Activated CD8-positive, alpha-beta T cell treated with anti-CD3 and anti-CD28 coated beads, Interleukin-2, amount 10 ng/mL, durations not matched to agents 7 days and 5 days (primary cell): ENCODE results near the gene IGFBP4. TPM values are rescaled to one million over a fixed set of nuclear protein-coding genes. Genes with fewer than 3 reads are reported as not detected.

Source experiments
- ATAC-seq: fragments of 150-1000 bp; cut with Tn5 transposase; one replicate; pipeline ENCODE4 v1.10.0; 2021; ENCODE audit warnings: moderate library complexity
- CTCF ChIA-PET: fragments of 350-600 bp; sonication (Branson Sonifier 250); formaldehyde crosslinking; loops from one replicate; lab custom pipeline; 2021; ENCODE audit warnings: antibody characterized with exemption; lab: Charles Lee
- POLR2A ChIA-PET: fragments of 350-600 bp; sonication (Branson Sonifier 250); formaldehyde crosslinking; loops from one replicate; lab custom pipeline; 2021; ENCODE audit warnings: antibody characterized with exemption; lab: Charles Lee
- DNase-seq: peaks from one replicate; pipeline ENCODE4 v3.0.0-alpha.2; 2020
- H3K27ac Mint-ChIP-seq: one replicate; pipeline ENCODE4 v1.8.0; 2021; ENCODE audit warnings: mild to moderate bottlenecking, mixed read lengths
- H3K27me3 Mint-ChIP-seq: one replicate; pipeline ENCODE4 v1.8.0; 2021; ENCODE audit warnings: low read depth, mixed read lengths
- H3K36me3 Mint-ChIP-seq: one replicate; pipeline ENCODE4 v1.8.0; 2021; ENCODE audit warnings: low read depth, mixed read lengths
- H3K4me1 Mint-ChIP-seq: one replicate; pipeline ENCODE4 v1.8.0; 2021; ENCODE audit warnings: low read depth, mixed read lengths
- H3K4me3 Mint-ChIP-seq: one replicate; pipeline ENCODE4 v1.8.0; 2021; ENCODE audit warnings: mild to moderate bottlenecking, mixed read lengths
- H3K9me3 Mint-ChIP-seq: one replicate; pipeline ENCODE4 v1.8.0; 2022; ENCODE audit warnings: mixed read lengths; ENCODE audit not compliant: insufficient read depth
- total RNA-seq, 2 experiments: library from RNA; stranded (reverse); gene quantifications; one replicate each; pipeline ENCODE4 v1.2.3, GENCODE V29; 2021

IGFBP4 gene
- total RNA-seq, 2 experiments from 2014 or later: 28.7 to 28.9 TPM

DNA sequence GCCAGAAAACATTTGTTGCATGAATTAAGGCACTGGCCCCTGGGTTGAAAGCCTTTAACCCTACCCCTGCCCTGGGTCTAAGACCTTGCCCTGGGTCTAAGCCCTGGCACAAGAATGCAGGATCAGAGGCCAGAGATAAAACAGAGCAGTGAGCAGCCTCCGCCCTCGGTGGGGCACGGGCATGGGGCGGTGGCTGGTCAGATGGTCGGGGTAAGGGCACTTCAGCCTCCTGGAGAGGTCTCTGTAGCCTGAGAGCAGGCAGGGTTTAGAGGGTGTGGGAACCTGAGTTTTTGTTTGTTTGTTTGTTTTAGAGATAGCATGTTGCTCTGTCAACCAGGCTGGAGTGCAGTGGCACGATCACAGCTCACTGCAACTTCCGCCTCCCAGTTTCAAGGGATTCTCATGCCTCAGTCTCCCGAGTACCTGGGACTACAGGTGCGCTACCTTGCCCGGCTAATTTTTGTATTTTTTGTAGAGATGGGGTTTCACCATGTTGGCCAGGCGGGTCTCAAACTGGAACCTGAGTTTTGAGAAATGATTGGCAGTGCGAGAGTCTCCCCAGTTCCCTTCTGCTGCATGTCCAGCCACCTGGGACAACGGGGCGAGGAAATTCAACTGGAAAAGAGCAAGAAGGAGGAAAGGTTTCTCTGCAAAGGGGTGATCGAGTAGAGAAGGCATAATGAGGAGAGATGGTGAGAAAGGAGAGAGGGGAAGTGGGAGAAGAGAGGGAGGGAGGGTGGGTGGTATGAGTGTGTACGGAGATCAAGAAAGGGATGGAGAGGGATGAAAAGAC lies 30.5 kb downstream of the IGFBP4 start:
- ChIA-PET CTCF (no interaction called here), POLR2A (interaction anchor here (0.8 to 1.2 kb wide), 2 partner anchors 24 to 59 kb away, joined by 4 read pairs; no protein-coding TSS in a partner anchor)
- Mint-ChIP-seq H3K36me3 (peaks cover 11% of the 10 kb centered on the region), H3K27ac (no peak overlapping the region), H3K4me1 (peaks cover 27% of the 10 kb centered on the region), H3K9me3 (no peaks in the 10 kb centered on the region), H3K4me3 (no peak overlapping the region), H3K27me3 (peaks cover 5% of the 10 kb centered on the region)
- DNase-seq (no peak), ATAC-seq (no peak)

DNA sequence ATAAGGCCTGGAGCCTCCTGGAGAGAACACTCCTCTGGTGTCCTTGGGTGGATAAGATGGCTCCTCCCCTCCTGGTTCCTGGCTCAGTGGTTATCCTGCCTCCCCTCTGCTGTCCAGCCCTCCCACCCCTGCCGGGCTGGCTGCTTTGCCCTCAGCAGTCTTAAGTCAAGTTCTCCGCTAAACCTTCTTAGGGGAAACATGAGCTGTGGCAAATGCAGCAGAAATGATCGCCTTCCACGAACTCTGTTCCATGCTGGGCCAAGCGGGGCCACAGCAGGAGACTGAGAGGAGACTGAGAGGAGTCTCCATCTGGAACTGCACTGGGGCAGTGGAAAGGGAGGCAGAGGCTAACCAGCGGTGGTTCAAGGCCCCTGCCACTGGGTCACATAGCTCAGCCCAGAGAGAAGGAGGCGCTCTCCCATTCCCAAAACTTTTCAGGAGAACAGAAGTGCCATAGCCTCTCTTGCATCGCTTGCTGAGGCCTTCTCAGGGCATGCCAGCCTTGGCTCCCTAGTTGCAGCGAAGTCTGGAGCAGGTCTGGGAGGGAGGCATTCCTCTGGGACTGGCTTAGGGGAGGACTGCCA lies 31.3 kb downstream of the IGFBP4 start:
- DNase-seq (no peak), ATAC-seq (no peak)
- H3K36me3 Mint-ChIP-seq: peaks cover 14% of the 10 kb centered on the region
- H3K4me3 Mint-ChIP-seq: no peak overlapping the region
- no peaks in the 10 kb centered on the region for H3K9me3 Mint-ChIP-seq
- peaks cover 5% of the 10 kb centered on the region for H3K27me3 Mint-ChIP-seq
- POLR2A ChIA-PET: interaction anchor here (0.8 to 1.2 kb wide), 2 partner anchors 24 to 59 kb away, joined by 4 read pairs; no protein-coding TSS in a partner anchor
- H3K27ac Mint-ChIP-seq: peak overlapping the region; percentile 46
- H3K4me1 Mint-ChIP-seq: peaks cover 34% of the 10 kb centered on the region
- CTCF ChIA-PET: interaction anchor here (3.0 to 3.3 kb wide), 2 partner anchors 58 to 85 kb away, joined by 17 to 82 read pairs; no protein-coding TSS in a partner anchor

DNA sequence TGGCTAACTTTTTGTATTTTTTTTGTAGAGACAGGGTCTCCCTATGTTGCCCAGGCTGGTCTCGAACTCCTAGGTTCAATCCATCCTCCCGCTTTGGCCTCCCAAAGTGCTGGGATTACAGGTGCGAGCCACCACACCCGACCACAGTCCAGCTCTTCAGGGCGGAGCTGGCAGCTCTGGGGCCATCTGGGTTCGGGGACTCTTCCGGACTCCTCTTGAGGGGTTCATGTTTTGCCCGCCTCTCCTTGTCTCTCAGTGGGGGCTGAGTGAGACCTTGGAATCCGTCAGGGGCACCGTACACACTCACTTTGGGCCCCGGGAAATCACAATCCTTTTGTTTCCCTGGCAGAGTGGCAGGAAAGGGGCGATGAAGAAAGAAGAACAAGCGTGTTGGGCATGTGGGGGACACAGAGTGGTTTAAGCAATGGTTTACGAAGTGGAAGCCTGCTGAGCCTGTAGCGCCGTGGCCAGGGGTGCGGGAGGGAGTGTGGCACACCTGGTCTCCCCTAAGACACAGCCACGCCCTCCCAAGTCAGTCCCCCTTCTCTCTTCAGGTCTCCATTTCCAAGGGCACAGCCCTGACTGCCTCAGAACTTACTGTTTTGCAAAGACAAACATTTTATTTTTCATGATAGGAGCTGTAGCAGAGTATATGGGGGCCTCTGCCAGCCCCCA lies 32.1 kb downstream of the IGFBP4 start:
- Mint-ChIP-seq H3K4me3 (no peak overlapping the region), H3K27ac (no peak overlapping the region), H3K27me3 (peaks cover 2% of the 10 kb centered on the region), H3K9me3 (no peaks in the 10 kb centered on the region), H3K36me3 (peaks cover 15% of the 10 kb centered on the region), H3K4me1 (peaks cover 43% of the 10 kb centered on the region)
- CTCF ChIA-PET: interaction anchor here (0.6 to 3.3 kb wide), 29 partner anchors 8 to 257 kb away, joined by 3 to 82 read pairs (median 5); partner anchors contain the start of gene TOP2A
- ATAC-seq (no peak), DNase-seq (no peak)
- POLR2A ChIA-PET: interaction anchor here (0.6 to 1.9 kb wide), 11 partner anchors 15 to 114 kb away, joined by 3 to 11 read pairs (median 4); no protein-coding TSS in a partner anchor

DNA sequence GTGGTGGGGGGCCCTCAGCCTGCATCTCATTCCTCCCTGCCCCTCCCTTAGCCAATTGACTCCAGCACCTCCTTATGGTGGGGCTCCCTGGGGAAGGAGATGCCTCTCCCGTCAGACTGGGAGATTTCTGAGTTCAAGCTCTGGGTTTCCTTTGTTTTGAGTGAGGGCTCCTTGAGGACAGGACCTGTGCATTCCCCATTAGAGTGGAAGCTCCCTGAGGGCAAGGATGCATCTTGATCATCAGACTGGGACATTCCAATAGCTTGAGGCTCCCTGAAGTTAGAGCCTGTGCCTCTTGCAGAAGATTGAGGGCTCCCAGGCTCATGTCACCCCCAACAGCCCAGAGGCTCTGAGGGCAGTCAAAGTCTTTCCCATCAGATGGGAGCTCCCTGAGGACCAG lies 34.5 kb downstream of the IGFBP4 start:
- no peak for DNase-seq
- ATAC-seq: no peak
- Mint-ChIP-seq H3K27me3 (no peaks in the 10 kb centered on the region), H3K4me1 (peaks cover 67% of the 10 kb centered on the region), H3K36me3 (peaks cover 16% of the 10 kb centered on the region), H3K9me3 (no peaks in the 10 kb centered on the region), H3K27ac (peak overlapping the region; percentile 34), H3K4me3 (no peak overlapping the region)
- ChIA-PET POLR2A (interaction anchor here (0.6 kb wide), 1 partner anchor 38 kb away, joined by 6 read pairs; no protein-coding TSS in a partner anchor), CTCF (interaction anchor here (1.8 to 3.3 kb wide), 4 partner anchors 13 to 77 kb away, joined by 6 to 82 read pairs (median 15); no protein-coding TSS in a partner anchor)

DNA sequence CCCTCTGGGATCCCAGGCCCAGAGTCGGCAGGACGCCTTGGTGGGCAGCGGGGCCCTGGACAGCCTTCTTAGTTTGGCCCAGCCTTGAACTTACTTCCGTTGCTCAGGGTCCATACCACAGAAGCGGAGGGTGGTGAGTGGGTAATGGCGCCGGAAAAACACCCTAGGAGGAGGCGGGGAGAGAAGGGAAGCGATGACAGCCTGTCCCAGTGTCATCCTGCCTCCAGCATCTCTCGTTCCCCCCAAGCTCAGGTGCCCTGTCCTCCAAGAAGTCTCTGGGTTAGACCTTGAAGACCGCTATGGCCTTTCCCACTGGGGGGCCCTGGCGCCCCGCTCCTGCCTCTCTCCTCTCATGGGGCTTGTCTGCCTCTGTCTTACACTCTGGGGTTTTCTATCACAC lies 35.2 kb downstream of the IGFBP4 start:
- Mint-ChIP-seq H3K27me3 (no peaks in the 10 kb centered on the region), H3K4me1 (peaks cover 70% of the 10 kb centered on the region), H3K4me3 (no peak overlapping the region), H3K36me3 (peaks cover 16% of the 10 kb centered on the region), H3K27ac (peak overlapping the region; percentile 98), H3K9me3 (no peaks in the 10 kb centered on the region)
- no peak for ATAC-seq
- no peak for DNase-seq
- CTCF ChIA-PET: interaction anchor here (1.1 to 3.7 kb wide), 3 partner anchors 38 to 82 kb away, joined by 3 to 40 read pairs (median 17); no protein-coding TSS in a partner anchor
- POLR2A ChIA-PET: interaction anchor here (0.6 kb wide), 1 partner anchor 72 kb away, joined by 4 read pairs; no protein-coding TSS in a partner anchor

DNA sequence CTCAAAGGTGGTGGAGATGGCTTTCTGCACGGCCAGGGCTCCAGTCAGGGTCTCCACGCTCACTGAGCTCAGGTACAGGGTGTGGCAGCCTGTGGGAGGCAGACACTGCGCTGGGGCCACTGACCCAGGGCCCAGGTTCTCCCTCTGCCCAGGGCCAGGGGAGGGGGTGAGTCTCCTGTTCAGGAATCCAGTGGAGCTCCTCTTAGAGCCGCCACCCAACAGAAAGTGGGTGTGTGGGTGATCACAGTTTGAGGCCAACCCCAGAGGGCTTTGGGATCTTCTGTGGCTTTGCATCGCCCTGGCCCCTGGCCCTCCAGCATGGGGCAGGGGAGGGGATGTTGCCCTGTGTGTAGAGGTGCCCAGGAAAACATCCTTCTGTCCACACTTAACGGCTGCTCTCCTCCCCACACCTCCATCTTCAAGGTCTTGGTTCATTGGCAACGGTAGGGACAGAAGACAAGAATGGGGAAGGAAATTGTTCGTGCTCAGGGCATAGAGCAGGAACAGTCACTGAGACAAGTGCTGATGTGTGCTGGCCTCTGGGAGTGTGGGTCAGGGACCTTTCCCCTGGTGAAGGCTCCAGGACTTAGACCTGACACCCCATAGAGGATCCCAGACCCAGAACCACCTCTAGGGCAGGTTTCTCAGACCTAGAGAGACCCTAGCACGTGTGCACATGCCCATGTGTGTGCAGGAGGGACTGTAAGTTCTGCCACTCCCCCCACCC lies 36.7 kb downstream of the IGFBP4 start:
- no peak for DNase-seq
- H3K27ac Mint-ChIP-seq: peak overlapping the region; percentile 98
- POLR2A ChIA-PET: interaction anchor here (0.7 to 3.2 kb wide), 13 partner anchors 8 to 80 kb away, joined by 3 to 32 read pairs (median 4); no protein-coding TSS in a partner anchor

DNA sequence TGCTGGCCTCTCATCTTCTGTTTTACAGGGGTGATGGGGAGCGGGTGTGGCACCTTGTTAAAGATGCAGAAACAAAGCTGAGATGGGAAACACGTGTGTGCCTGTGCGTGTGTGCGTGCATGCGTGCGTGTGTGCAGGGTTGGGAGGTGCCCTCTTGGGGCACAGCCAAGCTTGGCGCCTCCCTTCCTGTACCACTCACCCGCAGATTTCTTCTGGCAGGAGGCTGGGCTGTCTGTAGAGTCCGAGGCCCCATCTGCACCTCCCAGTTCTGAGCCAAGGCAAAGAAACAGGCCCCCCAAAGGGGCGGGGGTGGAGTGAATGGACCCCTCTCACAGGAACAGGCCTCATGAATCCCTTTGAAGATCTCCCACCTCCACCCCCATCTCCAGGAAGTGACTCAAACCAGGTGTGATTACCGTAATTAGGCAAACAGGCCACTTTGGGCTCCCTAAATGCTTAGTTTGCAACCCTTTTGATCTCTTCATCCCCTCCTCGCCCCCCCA lies 37.3 kb downstream of the IGFBP4 start:
- Mint-ChIP-seq H3K27ac (peak overlapping the region; percentile 98), H3K4me3 (peak overlapping the region; percentile 70), H3K27me3 (no peaks in the 10 kb centered on the region), H3K36me3 (peaks cover 16% of the 10 kb centered on the region), H3K9me3 (no peaks in the 10 kb centered on the region), H3K4me1 (peaks cover 87% of the 10 kb centered on the region)
- CTCF ChIA-PET: interaction anchor here (1.1 to 3.7 kb wide), 5 partner anchors 36 to 118 kb away, joined by 4 to 40 read pairs (median 11); no protein-coding TSS in a partner anchor
- POLR2A ChIA-PET: interaction anchor here (0.7 to 3.2 kb wide), 10 partner anchors 9 to 69 kb away, joined by 3 to 32 read pairs (median 4); no protein-coding TSS in a partner anchor
- DNase-seq: peak; percentile 91
- peak; percentile 91 for ATAC-seq

More for the DNA sequence above, 36.7 kb downstream of the IGFBP4 start:
- no peak for ATAC-seq
- CTCF ChIA-PET: interaction anchor here (1.1 to 3.7 kb wide), 7 partner anchors 24 to 117 kb away, joined by 3 to 40 read pairs (median 5); no protein-coding TSS in a partner anchor
- Mint-ChIP-seq H3K9me3 (no peaks in the 10 kb centered on the region), H3K4me1 (peaks cover 83% of the 10 kb centered on the region), H3K27me3 (no peaks in the 10 kb centered on the region), H3K36me3 (peaks cover 16% of the 10 kb centered on the region), H3K4me3 (peak overlapping the region; percentile 70)

DNA sequence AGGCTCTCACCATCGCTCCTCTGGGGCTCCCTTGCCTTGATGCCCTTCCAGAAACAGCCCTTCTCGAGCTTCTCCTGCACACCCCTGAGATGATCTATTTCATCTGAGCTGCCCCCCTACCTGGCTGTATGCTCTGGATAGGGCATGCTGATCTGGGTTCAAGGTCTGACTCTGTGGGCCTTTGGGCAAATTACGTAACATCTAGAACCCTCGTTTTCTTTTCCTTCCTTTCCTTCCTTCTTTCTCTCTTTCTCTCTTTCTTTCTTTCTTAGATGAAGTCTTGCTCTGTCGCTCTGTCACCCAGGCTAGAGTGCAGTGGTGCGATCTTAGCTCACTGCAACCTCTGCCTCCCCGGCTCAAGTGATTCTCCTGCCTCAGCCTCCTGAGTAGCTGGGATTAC lies 37.9 kb downstream of the IGFBP4 start:
- peaks cover 85% of the 10 kb centered on the region for H3K4me1 Mint-ChIP-seq
- H3K36me3 Mint-ChIP-seq: peaks cover 16% of the 10 kb centered on the region
- ATAC-seq (no peak), DNase-seq (no peak)
- no peaks in the 10 kb centered on the region for H3K9me3 Mint-ChIP-seq
- H3K27me3 Mint-ChIP-seq: no peaks in the 10 kb centered on the region
- peak overlapping the region; percentile 98 for H3K27ac Mint-ChIP-seq
- ChIA-PET POLR2A (interaction anchor here (0.7 to 3.2 kb wide), 8 partner anchors 9 to 69 kb away, joined by 3 to 32 read pairs (median 4); no protein-coding TSS in a partner anchor), CTCF (interaction anchor here (1.1 to 3.7 kb wide), 5 partner anchors 9 to 79 kb away, joined by 3 to 40 read pairs (median 11); no protein-coding TSS in a partner anchor)
- H3K4me3 Mint-ChIP-seq: peak overlapping the region; percentile 70

DNA sequence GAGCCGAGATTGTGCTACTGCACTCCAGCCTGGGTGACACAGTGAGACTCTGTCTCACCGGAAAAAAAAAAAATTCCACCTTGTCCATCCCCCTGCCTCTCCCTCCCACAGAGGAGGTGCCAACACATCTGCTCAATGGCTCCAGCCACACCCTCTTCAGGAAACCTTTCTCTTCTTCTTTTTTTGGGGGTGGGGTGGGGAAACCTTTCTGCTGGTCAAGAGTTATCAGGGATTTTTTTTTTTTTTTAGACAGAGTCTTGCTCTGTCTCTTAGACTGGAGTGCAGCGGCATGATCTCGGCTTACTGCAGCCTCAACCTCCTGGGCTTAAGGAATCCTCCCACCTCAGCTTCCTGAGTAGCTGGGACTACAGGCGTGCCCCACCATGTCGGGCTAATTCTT lies 39.5 kb downstream of the IGFBP4 start:
- no peak for DNase-seq
- Mint-ChIP-seq H3K36me3 (peaks cover 9% of the 10 kb centered on the region), H3K4me1 (peaks cover 82% of the 10 kb centered on the region), H3K4me3 (no peak overlapping the region), H3K27me3 (no peaks in the 10 kb centered on the region), H3K9me3 (no peaks in the 10 kb centered on the region), H3K27ac (peak overlapping the region; percentile 76)
- no peak for ATAC-seq
- POLR2A ChIA-PET: interaction anchor here (1.5 kb wide), 1 partner anchor 34 kb away, joined by 5 read pairs; no protein-coding TSS in a partner anchor
- CTCF ChIA-PET: interaction anchor here (1.1 kb wide), 1 partner anchor 51 kb away, joined by 3 read pairs; no protein-coding TSS in a partner anchor

DNA sequence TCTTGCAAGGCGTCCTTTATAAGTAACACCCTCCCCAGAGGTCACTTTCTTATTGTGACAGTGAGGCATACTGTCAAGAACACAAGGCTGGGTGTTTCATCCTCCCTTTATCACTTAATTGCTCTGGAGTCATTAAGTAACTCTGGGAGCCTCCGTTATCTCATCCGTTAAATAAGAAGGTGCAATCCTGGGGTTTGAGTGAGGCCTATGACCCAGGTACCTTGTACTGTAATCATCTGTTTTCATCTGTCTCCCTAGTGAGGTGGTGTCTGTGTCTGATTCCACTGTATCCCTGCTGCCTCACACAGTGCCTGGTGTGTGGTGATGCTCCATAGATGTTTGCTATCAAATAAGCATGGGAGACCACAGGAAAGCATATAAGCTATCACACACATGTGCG lies 40.4 kb downstream of the IGFBP4 start:
- peak overlapping the region; percentile 48 for H3K27ac Mint-ChIP-seq
- POLR2A ChIA-PET: interaction anchor here (1.5 kb wide), 1 partner anchor 33 kb away, joined by 5 read pairs; no protein-coding TSS in a partner anchor
- no peak for ATAC-seq

More for the DNA sequence above, 40.4 kb downstream of the IGFBP4 start:
- CTCF ChIA-PET: no interaction called here
- DNase-seq: no peak
- Mint-ChIP-seq H3K4me1 (peaks cover 86% of the 10 kb centered on the region), H3K27me3 (no peaks in the 10 kb centered on the region), H3K36me3 (peaks cover 6% of the 10 kb centered on the region), H3K4me3 (no peak overlapping the region), H3K9me3 (no peaks in the 10 kb centered on the region)
